ENCODE data around the gene DUSP7. TPM values are rescaled to one million over a fixed set of nuclear protein-coding genes. Genes with fewer than 3 reads are reported as not detected.

Gene DUSP7
- total RNA-seq, 2 donors from 2014 or later = 2.6 to 3.3 TPM

GRCh38 chr3:51999846-52000245, 56.5 kb downstream of the DUSP7 start:
- Histone ChIP-seq H3K4me1 (peaks cover 14% of the 10 kb centered on the region), H3K27ac (no peak overlapping the region), H3K36me3 (replicated peaks in 1 of 2; ENCODE audit: insufficient read depth in 1 of 2, low read depth in 2 of 2) (no peaks in the 10 kb centered on the region), H3K4me3 (no peak overlapping the region), H3K27me3 (no peaks in the 10 kb centered on the region), H3K9me3 (no peaks in the 10 kb centered on the region)
- whole genome bisulfite sequencing, 2 donors = 49 to 54% methylated on average over 2 of the region's 2 CpGs
- TF ChIP-seq POLR2A (IDR thresholded peaks at IDR 0.05) = no peak
- no peak for TF ChIP-seq CTCF (IDR thresholded peaks at IDR 0.05)
- intact Hi-C loops (cut with DNase I) = loop anchor here (5.0 to 10.0 kb wide), 3 partner anchors 55 to 142 kb away; partner anchors contain the start of genes PARP3 and RRP9
- DNase-seq (no peak), ATAC-seq (no peak)

Other genes with a start within 250 kb of the DUSP7 start
- gene IQCF2, start 195.0 kb downstream of the DUSP7 start, total RNA-seq = not detected
- not detected for gene IQCF5, start 181.0 kb downstream of the DUSP7 start, total RNA-seq
- not detected for gene IQCF1, start 153.2 kb downstream of the DUSP7 start, total RNA-seq
- 10 to 100 TPM in 1 of 2 donors, 1 to 10 TPM in 1; 8.0 to 13.2 TPM for gene RRP9, start 114.7 kb downstream of the DUSP7 start, total RNA-seq
- gene PARP3, start 114.2 kb downstream of the DUSP7 start, total RNA-seq = 10 to 100 TPM in 1 of 2 donors, 1 to 10 TPM in 1; 4.2 to 18.8 TPM
- gene GPR62, start 101.2 kb downstream of the DUSP7 start, total RNA-seq = not detected
- 10 to 100 TPM; 16.6 to 24.7 TPM for gene PCBP4, start 89.1 kb downstream of the DUSP7 start, total RNA-seq
- gene ABHD14B, start 82.5 kb downstream of the DUSP7 start, total RNA-seq = 10 to 100 TPM; 35.9 to 54.5 TPM
- 10 to 100 TPM; 15.5 to 16.1 TPM for gene ABHD14A, start 81.5 kb downstream of the DUSP7 start, total RNA-seq
- 10 to 100 TPM; 31.1 to 40.2 TPM for gene ACY1, start 73.0 kb downstream of the DUSP7 start, total RNA-seq
- 100 to 1,000 TPM; 370 to 792 TPM for gene RPL29, start 60.7 kb downstream of the DUSP7 start, total RNA-seq
- 1 to 10 TPM in 1 of 2 donors, under 1 TPM in 1; 0.26 to 3.3 TPM for gene POC1A, start 97.9 kb upstream of the DUSP7 start, total RNA-seq
- 10 to 100 TPM; 13.5 to 63.6 TPM for gene ALAS1, start 141.6 kb upstream of the DUSP7 start, total RNA-seq
- gene TLR9, start 169.1 kb upstream of the DUSP7 start, total RNA-seq = under 1 TPM in 1 of 2 donors, not detected in 1; 0.26 TPM
- 10 to 100 TPM; 26.7 to 35.8 TPM for gene TWF2, start 182.6 kb upstream of the DUSP7 start, total RNA-seq
- gene PPM1M, start 189.2 kb upstream of the DUSP7 start, total RNA-seq = 10 to 100 TPM in 1 of 2 donors, 1 to 10 TPM in 1; 6.9 to 15.3 TPM
- 10 to 100 TPM; 19.1 to 21.5 TPM for gene WDR82, start 222.1 kb upstream of the DUSP7 start, total RNA-seq
- gene GLYCTK, start 231.3 kb upstream of the DUSP7 start, total RNA-seq = 10 to 100 TPM in 1 of 2 donors, 1 to 10 TPM in 1; 5.4 to 25.4 TPM

Measured in body of pancreas (tissue), 4 donors.